ENCODE data around the gene COL27A1. TPM values are rescaled to one million over a fixed set of nuclear protein-coding genes. Genes with fewer than 3 reads are reported as not detected.
"Not testable (repeated sequence)": the region's sequence is repeated elsewhere in the genome, so short reads cannot be mapped to it uniquely, and the experiment has no call there.

Gene COL27A1
- total RNA-seq, 1 experiment from 2014 or later = 17.6 TPM

- no peak for DNase-seq (ENCODE audit: low spot score)
These were observed 28.7 kb downstream of the COL27A1 start for GRCh38 chr9:114184071-114184470.

- DNase-seq (ENCODE audit: low spot score) = no peak
These were observed 29.5 kb downstream of the COL27A1 start for GRCh38 chr9:114184866-114185265.

DNA sequence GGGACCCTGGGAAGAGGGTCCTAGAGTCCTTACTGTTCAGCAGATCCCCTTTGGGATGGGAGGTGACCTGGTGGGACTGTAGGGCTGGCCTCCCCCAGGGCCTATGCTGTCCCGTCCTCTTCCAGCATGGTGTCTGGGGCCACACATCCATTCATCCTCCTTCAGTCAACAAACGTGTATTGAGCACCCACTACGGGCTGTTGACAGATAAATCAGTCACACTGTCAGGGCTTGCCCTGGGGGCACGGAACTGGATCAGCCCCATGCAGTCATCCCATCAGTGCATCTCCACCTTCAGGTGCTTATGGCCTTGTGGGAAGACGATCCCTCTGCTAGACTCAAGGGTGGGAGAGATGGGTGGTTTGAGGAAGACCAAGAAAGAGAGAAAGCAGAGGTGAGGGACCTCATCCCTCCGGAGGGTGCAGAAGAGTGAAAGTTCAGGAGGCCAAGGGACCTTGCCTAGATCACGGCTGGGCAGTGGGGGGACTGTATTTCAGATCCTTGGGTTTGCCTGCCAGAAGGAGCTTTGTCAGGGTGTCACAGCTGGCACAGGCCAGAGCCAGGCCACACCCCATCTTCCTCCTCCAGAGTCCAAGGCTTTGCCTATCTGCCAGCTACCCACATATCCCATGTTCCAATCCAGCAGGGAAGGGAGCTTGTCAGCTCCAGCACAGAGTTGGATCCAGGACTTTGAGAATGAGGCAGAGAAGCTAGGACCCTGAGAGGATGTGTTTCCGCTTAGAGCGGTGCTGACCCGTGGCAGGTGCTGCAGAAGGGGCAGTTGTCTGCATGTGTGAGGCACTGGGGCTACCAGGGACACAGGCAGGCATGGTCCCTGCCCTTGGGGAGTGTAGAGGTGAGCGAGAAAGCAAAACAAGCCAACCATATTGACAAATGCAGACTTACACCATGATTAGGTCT, 30.5 kb downstream of the COL27A1 start:
- DNase-seq (ENCODE audit: low spot score) = no peak

DNA sequence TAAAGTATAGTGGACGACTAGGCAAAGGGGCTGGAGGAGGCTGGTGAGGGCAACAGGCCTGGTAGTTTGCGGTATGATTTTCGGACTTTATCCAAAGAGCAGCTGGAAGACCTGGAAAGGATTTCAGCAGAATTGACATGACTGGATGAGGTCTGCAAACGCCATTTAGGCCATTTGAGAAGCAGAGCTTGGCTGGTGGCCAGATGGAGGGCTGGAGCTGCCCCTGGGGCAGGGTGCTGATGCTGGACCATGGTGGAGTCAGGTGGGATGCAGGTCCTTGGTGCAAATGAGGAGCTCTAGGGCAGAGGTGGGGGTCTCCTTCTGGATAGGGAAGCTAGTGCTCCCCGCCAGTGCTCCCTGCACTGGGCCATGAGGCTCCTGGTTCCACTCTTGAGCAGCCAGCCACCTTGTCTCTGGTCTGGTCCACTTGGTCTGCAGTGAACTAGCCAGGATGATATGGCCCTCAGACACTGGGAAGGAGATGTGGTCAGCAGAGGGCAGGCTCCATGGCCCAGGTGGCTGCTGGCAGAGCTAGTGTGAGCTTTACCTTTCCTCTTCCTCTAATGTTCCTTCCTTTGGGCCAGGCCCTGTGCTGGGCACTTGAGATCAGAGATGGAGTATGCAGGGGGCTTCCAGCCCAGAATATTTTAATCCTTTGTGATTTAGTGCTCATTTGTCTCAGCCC, 31.4 kb downstream of the COL27A1 start:
- DNase-seq (ENCODE audit: low spot score) = no peak

DNA sequence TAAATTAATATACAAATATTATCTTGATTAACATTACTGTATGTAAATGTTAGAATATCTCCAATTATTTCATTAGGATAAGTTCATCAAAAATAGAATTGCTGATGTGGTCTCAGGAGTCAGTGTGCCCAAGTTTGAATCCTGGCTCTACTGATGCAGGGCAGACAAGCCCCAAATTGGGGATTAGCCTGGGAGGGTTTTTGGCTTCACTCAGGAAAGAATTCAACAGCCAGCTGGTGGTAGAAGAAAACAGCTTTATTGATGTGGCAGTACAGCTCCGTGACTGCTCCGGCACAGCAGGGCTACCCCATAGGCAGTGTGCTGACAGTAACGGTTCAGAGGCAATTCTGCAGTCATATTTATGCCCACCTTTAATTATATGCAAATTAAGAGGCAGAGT, 32.5 kb downstream of the COL27A1 start:
- no peak for DNase-seq (ENCODE audit: low spot score)

- no peak for DNase-seq (ENCODE audit: low spot score)
These were observed 34.7 kb downstream of the COL27A1 start for GRCh38 chr9:114189823-114190562.

DNA sequence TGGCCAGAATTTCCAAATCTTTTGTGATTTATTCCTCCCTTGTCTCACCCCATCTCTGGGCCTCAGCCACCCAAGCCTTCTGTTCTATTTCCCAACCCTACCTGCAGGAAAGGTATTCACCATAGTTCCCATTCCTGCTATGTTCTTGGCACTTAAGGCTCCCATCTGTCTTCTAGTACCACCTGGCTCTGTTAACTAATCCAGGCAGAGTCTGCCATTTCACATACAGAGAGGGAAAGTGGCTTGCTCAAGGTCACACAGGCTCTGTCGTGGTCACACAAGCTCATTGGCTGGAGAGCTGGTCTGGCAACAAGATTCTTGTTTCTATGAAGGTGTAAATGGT, 35.2 kb downstream of the COL27A1 start:
- DNase-seq (ENCODE audit: low spot score) = no peak

DNA sequence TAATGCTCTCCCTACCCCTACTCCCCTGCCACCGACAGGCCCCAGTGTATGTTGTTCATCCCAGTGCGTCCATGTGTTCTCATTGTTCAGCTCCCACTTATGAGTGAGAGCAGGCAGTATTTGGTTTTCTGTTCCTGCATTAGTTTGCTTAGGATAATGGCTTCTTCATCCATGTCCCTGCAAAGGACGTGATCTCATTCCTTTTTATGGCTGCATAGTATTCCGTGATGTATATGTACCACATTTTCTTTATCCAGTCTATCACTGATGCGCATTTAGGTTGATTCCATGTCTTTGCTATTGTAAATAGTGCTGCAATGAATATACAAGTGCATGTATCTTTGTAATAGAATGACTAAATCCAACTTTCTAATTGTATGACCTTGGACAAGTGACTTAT, 36.1 kb downstream of the COL27A1 start:
- not testable (repeated sequence) for DNase-seq (ENCODE audit: low spot score)

DNA sequence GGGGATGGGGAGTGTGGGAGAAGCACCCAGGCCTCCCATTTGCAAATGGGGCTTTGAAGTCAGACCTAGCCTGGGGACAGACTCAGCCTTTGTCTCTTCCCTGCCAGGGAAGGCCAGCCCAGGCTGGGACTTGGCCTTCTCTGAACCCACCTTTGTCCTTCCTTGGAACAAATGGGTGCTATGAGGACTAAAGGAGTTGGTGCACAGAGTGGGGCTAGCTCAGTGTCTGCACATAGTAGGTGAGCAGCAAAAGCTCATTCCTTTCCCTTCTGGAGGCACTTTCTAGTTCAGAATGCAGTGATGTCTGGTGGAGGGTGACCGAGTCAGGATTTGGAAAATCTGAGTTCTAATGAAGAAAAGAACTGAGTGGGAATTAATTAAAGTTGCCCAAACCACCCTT, 37.2 kb downstream of the COL27A1 start:
- DNase-seq (ENCODE audit: low spot score) = no peak

DNA sequence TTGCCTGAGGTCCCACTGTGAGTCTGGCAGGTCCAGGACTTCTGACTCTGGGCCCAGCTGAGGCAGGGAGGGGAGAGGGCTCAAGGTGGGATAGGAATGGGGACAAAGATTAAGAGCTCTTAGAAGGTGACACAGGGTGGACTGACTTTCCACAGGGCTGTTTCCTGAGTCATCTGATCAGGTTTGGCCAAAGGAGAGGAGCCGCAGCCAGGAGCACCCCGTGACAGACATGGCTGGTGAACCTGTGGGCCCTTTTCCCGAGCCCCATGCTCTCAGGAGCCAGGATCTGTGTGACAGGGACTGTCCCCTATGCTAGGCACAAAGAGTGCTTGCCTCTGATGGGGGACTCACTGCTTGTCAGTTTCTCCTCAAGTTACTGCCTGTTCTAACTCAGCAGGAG, 37.8 kb downstream of the COL27A1 start:
- no peak for DNase-seq (ENCODE audit: low spot score)

DNA sequence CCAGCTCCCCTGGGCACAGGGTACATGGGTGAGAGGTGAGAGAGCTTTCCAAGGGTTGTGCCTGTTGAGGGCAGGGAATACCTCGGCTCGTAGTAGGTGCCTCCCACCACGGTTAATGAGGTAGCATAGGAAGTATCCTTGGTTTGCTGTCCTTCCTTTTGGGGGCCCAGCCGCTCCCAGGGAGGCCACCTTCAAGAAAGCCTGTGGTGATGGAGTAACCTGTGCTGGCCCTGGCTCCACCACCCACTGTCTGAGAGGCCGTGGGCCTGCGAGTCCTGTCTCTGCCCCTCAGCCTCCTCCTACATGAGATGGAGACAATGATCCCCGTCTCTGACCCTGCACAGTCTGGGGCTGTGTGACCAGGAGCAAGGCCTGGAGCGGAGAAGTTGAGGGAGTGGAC, 40.8 kb downstream of the COL27A1 start:
- DNase-seq (ENCODE audit: low spot score) = no peak

DNA sequence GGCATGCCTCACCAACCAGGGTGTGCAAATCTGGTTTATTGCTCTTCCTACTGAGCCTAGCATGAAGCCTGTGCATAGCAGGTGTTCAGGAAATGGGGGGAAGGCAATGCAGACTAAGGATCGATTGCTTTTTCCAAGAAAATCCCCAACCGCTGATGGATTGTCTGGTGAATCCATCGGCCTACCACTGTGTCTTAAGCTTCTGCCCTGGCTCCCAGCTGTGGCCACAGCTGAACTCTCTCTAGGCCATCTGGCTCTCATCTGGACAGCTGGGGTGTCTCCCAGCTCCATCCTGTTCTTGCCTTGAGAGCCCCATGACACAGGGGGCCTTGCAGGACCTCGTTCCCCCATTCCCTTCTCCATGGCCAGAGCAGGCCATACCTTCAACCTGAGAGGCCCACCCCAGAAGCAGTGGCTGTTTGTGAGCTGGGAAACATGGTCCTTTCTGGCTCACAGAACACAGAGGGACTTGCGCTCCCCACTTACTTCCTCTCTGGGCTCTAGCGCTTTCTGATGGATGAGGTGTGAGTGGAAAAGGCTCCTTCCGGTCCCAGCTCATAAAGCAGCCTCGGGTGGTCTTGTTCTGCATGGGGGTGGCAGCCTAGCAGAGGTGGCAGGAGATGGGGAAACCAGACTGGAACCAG, 41.8 kb downstream of the COL27A1 start:
- no peak for DNase-seq (ENCODE audit: low spot score)

DNA sequence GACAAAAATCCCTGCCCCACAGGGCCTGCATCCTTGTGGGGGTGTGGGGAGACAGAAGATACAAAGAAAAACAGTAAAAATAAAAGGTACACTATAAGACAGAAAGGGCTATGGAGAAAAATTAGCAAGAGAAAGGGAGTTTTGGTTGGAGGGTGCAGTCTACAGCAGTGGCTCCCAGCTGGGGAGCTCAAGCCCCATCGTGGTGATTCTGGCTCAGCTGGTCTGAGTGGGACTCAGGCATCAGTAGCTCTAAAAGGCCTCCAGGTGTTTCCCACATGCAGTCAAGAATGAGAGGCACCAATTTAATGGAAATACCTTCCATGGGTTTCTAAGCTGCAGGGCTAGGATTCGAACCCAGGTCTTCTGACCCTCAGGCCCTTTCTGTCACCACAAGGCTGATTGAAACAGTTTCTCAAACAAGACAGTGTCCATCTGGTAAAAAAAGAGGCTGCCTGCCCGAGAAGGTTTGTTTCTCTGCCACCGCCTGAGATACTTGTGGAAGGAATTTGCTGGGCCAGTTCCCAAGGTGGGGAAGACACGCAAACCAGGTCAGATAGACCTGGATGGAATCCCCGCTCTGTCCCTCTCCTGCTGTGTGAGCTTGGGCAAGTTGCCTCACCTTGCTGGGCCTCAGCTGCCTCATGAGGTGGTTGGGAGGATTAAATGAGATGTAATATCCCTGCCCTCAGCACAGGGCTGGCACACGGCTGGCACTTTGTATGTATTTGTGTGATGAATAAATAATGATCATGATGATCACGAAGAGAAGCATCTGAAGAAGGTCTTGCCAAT, 43.1 kb downstream of the COL27A1 start:
- DNase-seq (ENCODE audit: low spot score) = no peak

- DNase-seq (ENCODE audit: low spot score) = no peak
These were observed 45.5 kb downstream of the COL27A1 start for GRCh38 chr9:114200721-114201300.

GRCh38 chr9:114202396-114202795, 47.1 kb downstream of the COL27A1 start:
- no peak for DNase-seq (ENCODE audit: low spot score)

GRCh38 chr9:114202849-114203248, 47.5 kb downstream of the COL27A1 start:
- DNase-seq (ENCODE audit: low spot score) = no peak

- DNase-seq (ENCODE audit: low spot score) = no peak
These were observed 48.2 kb downstream of the COL27A1 start for GRCh38 chr9:114203410-114204140.

DNA sequence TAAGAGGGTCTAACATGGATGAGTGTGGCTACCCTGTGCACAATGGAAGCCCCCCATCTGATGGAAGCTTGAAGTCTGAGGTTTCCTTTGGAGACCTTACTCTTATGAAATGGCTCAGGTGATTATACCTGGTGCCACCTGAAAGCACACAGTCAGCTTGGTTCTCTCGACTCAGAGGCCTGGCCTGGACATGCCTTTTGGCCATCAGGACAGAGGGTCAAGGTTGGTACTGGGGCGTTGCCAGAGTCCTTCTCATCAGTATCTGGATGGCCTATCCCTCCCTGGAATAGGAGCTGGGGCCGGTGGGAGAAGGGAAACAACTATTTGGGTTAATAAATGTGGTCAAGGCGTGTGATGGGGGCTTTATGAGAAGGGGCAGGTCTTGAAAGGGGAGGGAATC, 48.9 kb downstream of the COL27A1 start:
- no peak for DNase-seq (ENCODE audit: low spot score)

- DNase-seq (ENCODE audit: low spot score) = no peak
These were observed 50.1 kb downstream of the COL27A1 start for GRCh38 chr9:114205171-114206015.
